GM12873 (cell line): ENCODE results near the gene PKNOX2.

Source experiments
- CTCF ChIP-seq: IDR thresholded peaks from 2 replicates; pipeline ENCODE4 v1.5.1; 2012; ENCODE audit warnings: low read depth, mild to moderate bottlenecking, moderate library complexity, low read length, control low read depth; ENCODE audit not compliant: insufficient read depth; ENCODE audit errors: missing control alignments

PKNOX2 gene

DNA sequence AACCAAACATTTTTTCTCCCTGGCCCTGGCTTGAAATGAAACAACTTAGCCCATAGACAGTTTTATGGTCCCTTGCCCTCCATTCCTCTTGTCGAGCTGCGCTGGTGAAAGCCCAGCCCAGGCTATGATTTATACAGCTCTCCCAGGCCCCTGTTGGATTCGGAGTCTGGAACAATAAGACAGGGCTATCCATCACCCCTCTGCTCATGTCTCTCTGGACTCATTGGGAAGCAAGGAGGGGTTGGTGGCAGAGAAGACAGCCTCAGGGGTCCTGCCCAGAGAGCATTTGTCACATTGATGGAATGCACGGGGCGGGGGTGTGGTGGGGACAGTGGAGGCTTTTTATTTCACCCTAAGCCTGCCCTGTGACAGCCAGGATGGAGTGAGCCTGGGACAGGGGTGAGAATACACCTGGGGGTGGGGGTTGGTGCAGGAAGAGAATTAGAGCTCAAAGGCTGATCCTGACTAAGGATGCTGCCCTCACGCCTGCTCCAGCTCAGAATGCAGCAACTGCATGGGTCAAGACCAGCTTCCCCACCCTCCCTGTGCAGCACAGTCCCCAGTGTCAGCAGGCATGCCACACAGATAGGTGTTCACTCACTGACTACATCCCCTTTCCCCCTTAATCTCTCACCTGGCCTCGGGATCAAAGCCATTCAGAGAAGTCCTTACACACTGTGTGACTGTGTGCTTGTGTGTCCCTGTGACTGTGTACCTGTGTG lies 10.0 kb upstream of the PKNOX2 start:
- no peak for TF ChIP-seq CTCF

DNA sequence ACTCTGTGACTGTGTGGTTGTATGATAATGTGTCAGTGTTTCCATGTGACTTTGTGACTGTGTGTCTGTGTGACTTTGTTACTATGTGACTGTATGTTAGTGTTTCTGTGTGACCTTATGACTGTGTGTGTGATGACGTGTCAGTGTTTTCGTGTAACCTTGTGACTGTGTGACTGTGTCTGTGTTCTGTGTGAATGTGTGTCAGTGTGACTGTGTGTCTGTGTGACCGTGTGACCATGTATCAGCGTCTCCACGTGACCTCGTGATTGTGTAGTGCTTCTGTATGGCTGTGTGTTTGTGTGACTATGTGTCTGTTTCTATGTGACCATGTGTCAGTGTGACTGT lies 9.5 kb upstream of the PKNOX2 start:
- TF ChIP-seq CTCF, result no peak

DNA sequence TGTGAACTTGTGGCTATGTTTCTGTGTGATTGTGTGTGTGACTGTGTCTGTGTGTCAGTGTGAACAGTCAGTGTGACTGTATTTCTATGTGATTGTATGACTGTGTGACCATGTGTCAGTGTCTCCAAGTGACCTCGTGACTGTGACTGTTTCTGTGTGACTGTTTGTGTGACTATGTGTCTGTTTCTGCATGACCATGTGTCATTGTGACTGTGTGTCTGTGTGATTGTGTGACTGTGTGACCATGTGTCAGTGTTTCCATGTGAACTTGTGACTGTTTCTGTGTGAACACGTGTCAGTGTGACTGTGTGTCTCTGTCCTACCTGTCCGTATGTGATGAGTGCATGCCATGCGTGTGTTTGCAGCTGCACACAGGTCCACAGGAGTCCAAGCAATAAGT lies 8.8 kb upstream of the PKNOX2 start:
- TF ChIP-seq CTCF, result no peak

DNA sequence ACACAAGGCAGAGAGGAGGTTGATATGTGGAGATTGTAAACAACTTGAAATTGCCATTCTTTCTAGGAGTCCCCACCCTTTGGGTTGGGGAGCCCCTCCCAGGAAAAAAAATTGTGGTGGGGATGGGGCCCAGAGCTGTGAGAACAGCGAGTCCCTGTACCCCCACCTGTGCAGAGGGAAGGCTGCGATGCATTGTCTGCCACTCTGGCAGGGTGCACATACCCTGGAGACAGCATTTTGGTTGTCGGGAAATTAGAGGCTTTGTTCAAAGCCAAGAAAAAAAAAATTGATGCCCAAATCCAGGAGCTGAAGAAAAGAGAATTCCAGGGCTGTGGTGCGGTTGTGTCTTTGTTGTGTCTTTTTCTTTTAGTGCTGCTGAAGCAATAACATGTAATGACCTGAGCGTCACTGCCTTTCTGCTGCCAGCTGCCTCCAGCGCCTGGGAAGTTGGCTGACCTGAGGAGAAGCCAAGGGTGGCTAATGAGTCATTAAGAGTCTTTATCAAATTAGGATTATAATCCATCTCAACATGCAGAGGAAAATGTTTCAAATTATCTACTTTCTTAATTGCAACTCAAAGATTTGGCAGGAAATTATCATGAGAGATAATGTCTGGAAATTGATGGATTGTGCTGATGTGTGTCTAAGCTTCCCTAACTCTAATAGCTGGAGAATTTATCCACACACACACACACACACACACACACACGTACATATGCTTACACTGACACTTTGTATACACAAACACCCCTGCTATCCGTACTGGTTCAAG lies 8.0 kb upstream of the PKNOX2 start:
- TF ChIP-seq CTCF, result no peak

DNA sequence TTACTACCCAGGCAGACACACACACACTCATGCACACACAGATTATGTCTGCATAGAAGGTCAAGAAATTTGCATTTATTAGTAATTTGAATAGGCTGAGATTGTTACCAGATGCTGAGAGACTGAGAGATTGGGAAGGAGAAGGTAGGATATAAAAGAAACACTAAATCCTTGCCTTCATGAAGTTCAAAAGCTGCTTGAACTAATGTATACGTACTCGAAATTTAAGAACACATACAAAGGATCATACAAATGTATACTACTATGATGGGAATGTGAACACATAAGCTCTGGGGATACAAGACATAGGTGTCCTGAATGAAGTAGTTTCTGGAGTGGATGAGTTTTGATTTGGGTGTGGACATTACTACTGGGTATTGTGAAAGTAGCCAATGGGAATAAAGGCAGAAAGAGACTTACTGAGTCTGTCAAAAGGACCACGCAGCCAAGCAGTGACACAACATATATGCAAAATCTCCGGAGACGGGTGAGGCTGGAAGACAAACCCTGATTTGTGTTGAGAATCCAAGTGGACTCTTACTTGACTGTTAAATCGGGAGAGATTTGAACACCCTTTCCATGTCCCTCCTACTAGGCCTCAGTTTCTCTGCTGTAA lies 7.3 kb upstream of the PKNOX2 start:
- no peak for TF ChIP-seq CTCF

DNA sequence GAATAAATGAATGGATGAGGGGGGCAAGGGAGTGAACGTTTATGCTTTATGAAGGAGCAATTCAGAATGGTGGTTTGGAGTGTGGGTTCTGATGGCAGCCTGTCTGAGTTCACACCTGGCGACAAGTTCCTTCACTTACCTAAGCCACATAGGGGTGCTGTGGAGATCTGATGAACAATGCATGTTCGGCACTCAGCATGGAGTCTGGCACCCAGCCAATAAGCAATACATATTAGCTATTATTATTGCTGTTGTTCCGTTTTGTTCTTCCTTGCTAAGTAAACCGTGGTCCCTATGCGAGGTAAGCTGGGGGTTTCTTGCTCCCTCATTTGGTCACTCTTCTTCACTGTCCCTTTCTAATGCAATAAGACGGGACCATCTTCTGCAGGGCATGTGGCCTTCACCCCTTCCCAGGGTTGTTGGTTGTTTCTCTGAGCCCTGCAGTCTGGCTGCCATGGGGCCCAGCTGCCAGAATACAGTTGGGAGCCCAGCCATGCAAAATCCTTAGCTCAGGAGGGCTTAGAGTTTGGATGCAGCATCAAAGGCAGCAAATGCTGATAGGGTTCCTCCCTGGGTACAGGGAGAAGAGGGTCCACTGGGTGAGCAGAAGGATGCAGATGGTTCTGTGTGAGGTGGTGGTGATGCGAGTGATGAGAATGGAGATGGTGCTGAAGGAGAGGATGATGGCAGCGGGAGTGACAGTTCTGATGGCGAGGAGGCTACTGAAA lies 6.4 kb upstream of the PKNOX2 start:
- TF ChIP-seq CTCF, result no peak

GRCh38 chr11:125162743-125163142 lies 1.8 kb upstream of the PKNOX2 start:
- TF ChIP-seq CTCF, result no peak
